Measurements from ENCODE around the gene SLC5A11. TPM values are rescaled to one million over a fixed set of nuclear protein-coding genes. Genes with fewer than 3 reads are reported as not detected.

Gene SLC5A11
- total RNA-seq, 1 experiment from 2014 or later: 0.47 TPM

GRCh38 chr16:24820522-24820921 lies 25.2 kb upstream of the SLC5A11 start (continued):
- TF ChIP-seq TCF7L2 (IDR thresholded peaks at IDR 0.05; ENCODE audit: borderline replicate concordance, extremely low read depth, insufficient read depth, insufficient read length) (no peak), SRF (IDR thresholded peaks at IDR 0.05; ENCODE audit: low read depth) (no peak), EZH2 (IDR thresholded peaks at IDR 0.05) (no peak), ATF3 (IDR thresholded peaks at IDR 0.05) (no peak), FOSL1 (IDR thresholded peaks at IDR 0.05; ENCODE audit: low read depth) (no peak), RAD21 (IDR thresholded peaks at IDR 0.05; ENCODE audit: low read depth) (no peak)
- TF ChIP-seq, protein P1, sequence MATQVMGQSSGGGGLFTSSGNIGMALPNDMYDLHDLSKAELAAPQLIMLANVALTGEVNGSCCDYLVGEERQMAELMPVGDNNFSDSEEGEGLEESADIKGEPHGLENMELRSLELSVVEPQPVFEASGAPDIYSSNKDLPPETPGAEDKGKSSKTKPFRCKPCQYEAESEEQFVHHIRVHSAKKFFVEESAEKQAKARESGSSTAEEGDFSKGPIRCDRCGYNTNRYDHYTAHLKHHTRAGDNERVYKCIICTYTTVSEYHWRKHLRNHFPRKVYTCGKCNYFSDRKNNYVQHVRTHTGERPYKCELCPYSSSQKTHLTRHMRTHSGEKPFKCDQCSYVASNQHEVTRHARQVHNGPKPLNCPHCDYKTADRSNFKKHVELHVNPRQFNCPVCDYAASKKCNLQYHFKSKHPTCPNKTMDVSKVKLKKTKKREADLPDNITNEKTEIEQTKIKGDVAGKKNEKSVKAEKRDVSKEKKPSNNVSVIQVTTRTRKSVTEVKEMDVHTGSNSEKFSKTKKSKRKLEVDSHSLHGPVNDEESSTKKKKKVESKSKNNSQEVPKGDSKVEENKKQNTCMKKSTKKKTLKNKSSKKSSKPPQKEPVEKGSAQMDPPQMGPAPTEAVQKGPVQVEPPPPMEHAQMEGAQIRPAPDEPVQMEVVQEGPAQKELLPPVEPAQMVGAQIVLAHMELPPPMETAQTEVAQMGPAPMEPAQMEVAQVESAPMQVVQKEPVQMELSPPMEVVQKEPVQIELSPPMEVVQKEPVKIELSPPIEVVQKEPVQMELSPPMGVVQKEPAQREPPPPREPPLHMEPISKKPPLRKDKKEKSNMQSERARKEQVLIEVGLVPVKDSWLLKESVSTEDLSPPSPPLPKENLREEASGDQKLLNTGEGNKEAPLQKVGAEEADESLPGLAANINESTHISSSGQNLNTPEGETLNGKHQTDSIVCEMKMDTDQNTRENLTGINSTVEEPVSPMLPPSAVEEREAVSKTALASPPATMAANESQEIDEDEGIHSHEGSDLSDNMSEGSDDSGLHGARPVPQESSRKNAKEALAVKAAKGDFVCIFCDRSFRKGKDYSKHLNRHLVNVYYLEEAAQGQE (IDR thresholded peaks at IDR 0.05; ENCODE audit: low read depth): no peak

DNA sequence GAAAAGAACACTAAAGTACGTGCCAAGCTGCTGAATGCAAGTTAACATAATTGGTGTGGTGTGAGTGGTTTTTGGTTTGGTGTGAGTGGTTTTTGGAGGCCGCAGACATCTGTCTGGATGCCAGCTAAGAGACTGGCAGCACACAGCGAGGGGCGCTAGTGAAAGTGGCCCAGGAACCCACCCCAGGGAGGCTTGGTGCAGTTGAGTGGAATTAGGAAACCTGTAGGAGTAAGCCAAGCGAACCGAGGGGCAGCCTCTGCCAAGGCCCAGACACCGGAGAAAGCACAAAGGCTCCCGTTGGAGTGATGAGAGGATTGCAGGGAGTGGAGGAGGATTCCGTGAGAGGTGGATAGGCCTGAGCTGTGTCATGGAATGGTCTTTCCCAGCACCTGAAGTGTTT lies 24.6 kb upstream of the SLC5A11 start:
- intact Hi-C loops (cut with micrococcal nuclease): no loop called here
- Histone ChIP-seq H3K36me3 (ENCODE audit: control insufficient read depth in 1 of 2, insufficient read depth in 2 of 2, low read length in 2 of 2) (peaks cover 52 to 56% of the 10 kb centered on the region in 2 experiments), H3K9me3 (ENCODE audit: control insufficient read depth in 1 of 2, insufficient read depth in 1 of 2, low read depth in 1 of 2, low read length in 2 of 2) (no peaks in the 10 kb centered on the region), H3K4me3 (replicated peaks in 1 of 2; ENCODE audit: low read depth in 1 of 2, low read length in 2 of 2) (no peak overlapping the region), H3K27ac (ENCODE audit: low read depth, low read length) (no peak overlapping the region), H3K9ac (ENCODE audit: low read length) (no peak overlapping the region), H4K20me1 (ENCODE audit: insufficient read depth) (peaks cover 6% of the 10 kb centered on the region; the same call in 1 of the 2 replicates), H3K27me3 (ENCODE audit: insufficient read depth, low read length) (no peaks in the 10 kb centered on the region), H3K4me2 (ENCODE audit: low read length) (no peak overlapping the region), H2AFZ (ENCODE audit: low read depth, low read length, poor library complexity, severe bottlenecking) (no peak overlapping the region), H3K4me1 (ENCODE audit: control insufficient read depth in 1 of 2, insufficient read depth in 2 of 2, low read length in 2 of 2) (no peaks in the 10 kb centered on the region), H3K79me2 (ENCODE audit: insufficient read depth, low read length) (no peaks in the 10 kb centered on the region), H3K9me2 (ENCODE audit: insufficient read depth) (no peaks in the 10 kb centered on the region)
- ChIA-PET POLR2A (no interaction called here), CTCF (no interaction called here), RAD21 (ENCODE audit: low non-redundant PET in 1 of 2, low total read pairs in 2 of 2, uncharacterized antibody in 2 of 2, unreplicated experiment in 2 of 2) (no interaction called here)
- no peak for TF ChIP-seq RAD21 (IDR thresholded peaks at IDR 0.05; ENCODE audit: low read depth)
- TF ChIP-seq EZH2phosphoT487 (IDR thresholded peaks at IDR 0.05; ENCODE audit: borderline replicate concordance): no peak
- TF ChIP-seq ZNF274 (IDR thresholded peaks at IDR 0.05; ENCODE audit: low read depth, low read length): no peak
- no peak for TF ChIP-seq SRF (IDR thresholded peaks at IDR 0.05; ENCODE audit: low read depth)
- TF ChIP-seq POLR2AphosphoS5 (IDR thresholded peaks at IDR 0.05; ENCODE audit: low read depth, low read length): no peak
- TF ChIP-seq CEBPB (IDR thresholded peaks at IDR 0.05; ENCODE audit: low read depth): no peak
- no peak for TF ChIP-seq JUND (IDR thresholded peaks at IDR 0.05)
- no peak for TF ChIP-seq YY1 (IDR thresholded peaks at IDR 0.05; ENCODE audit: extremely low read depth, insufficient replicate concordance, low read depth, low read length)
- TF ChIP-seq EGR1 (IDR thresholded peaks at IDR 0.05; ENCODE audit: low read depth): no peak
- no peak for TF ChIP-seq CTCF (IDR thresholded peaks at IDR 0.05 in 2 of 3, conservative IDR thresholded peaks at IDR 0.05 in 1 of 3; ENCODE audit: borderline replicate concordance in 1 of 3, insufficient read depth in 1 of 3, low read depth in 2 of 3, low read length in 2 of 3)
- no peak for TF ChIP-seq ZBTB33 (IDR thresholded peaks at IDR 0.05; ENCODE audit: extremely low read depth, insufficient replicate concordance, low read length)
- no peak for TF ChIP-seq SIN3A (IDR thresholded peaks at IDR 0.05; ENCODE audit: low read depth)
- no peak for TF ChIP-seq TCF7L2 (IDR thresholded peaks at IDR 0.05; ENCODE audit: borderline replicate concordance, extremely low read depth, insufficient read depth, insufficient read length)
- TF ChIP-seq MAX (IDR thresholded peaks at IDR 0.05): no peak
- ATAC-seq: no peak
- BruUV-seq (replicated peaks): no TSS peak
- no peak for DNase-seq (ENCODE audit: low read depth, low spot score)

Measured in HCT116 (cell line).